Endodermal cell (in vitro differentiated cells): ENCODE measurements around the gene CABLES2. TPM values are rescaled to one million over a fixed set of nuclear protein-coding genes. Genes with fewer than 3 reads are reported as not detected.

Experiments used
- DNase-seq: peaks from one replicate; pipeline ENCODE4 v3.0.0-alpha.2; 2017
- H3K27ac ChIP-seq: 2 replicates; pipeline ENCODE4 v1.5.1; 2013; ENCODE audit warnings: mild to moderate bottlenecking, low read depth, low read length, moderate library complexity
- H3K27me3 ChIP-seq: 2 replicates; pipeline ENCODE4 v1.6.1; 2013; ENCODE audit warnings: mild to moderate bottlenecking, low read length, moderate library complexity; ENCODE audit not compliant: insufficient read depth, control insufficient read depth, poor library complexity, severe bottlenecking
- H3K36me3 ChIP-seq: 2 replicates; pipeline ENCODE4 v1.7.0; 2013; ENCODE audit warnings: mild to moderate bottlenecking, low read length, moderate library complexity; ENCODE audit not compliant: control insufficient read depth, insufficient read depth
- H3K4me1 ChIP-seq: one replicate; pipeline ENCODE4 v1.7.0; 2013; ENCODE audit warnings: low read length; ENCODE audit not compliant: control insufficient read depth, insufficient read depth
- H3K4me3 ChIP-seq: 2 replicates; pipeline ENCODE4 v1.5.1; 2013; ENCODE audit warnings: mild to moderate bottlenecking, low read length, moderate library complexity
- H3K9ac ChIP-seq: 2 replicates; pipeline ENCODE4 v1.6.1; 2013; ENCODE audit warnings: mild to moderate bottlenecking, low read length, moderate library complexity; ENCODE audit not compliant: poor library complexity, severe bottlenecking; ENCODE audit errors: extremely low read depth
- H3K9me3 ChIP-seq: 2 replicates; pipeline ENCODE4 v1.6.1; 2013; ENCODE audit warnings: mild to moderate bottlenecking, low read length, moderate library complexity; ENCODE audit not compliant: control insufficient read depth
- H3K27ac Mint-ChIP-seq: 2 replicates; pipeline ENCODE4 v1.8.0; 2020; ENCODE audit warnings: mixed read lengths
- H3K27me3 Mint-ChIP-seq: 2 replicates; pipeline ENCODE4 v1.8.0; 2021; ENCODE audit warnings: mild to moderate bottlenecking, mixed read lengths; ENCODE audit not compliant: insufficient read depth
- H3K36me3 Mint-ChIP-seq: 2 replicates; pipeline ENCODE4 v1.8.0; 2020; ENCODE audit warnings: low read depth, mixed read lengths
- H3K4me1 Mint-ChIP-seq: 2 replicates; pipeline ENCODE4 v1.8.0; 2020; ENCODE audit warnings: mixed read lengths
- H3K4me3 Mint-ChIP-seq: 2 replicates; pipeline ENCODE4 v1.8.0; 2020; ENCODE audit warnings: mild to moderate bottlenecking, moderate library complexity, mixed read lengths
- H3K9me3 Mint-ChIP-seq: 2 replicates; pipeline ENCODE4 v1.8.0; 2020; ENCODE audit warnings: mild to moderate bottlenecking, mixed read lengths
- CTCF ChIP-seq: fragments of 200-600 bp; sonication (generic); conservative IDR thresholded peaks from 2 replicates; pipeline ENCODE4 v1.5.0; 2021; ENCODE audit warnings: antibody characterized with exemption, mild to moderate bottlenecking
- WGBS, 2 experiments: methylation state at CpG; one replicate each; pipeline versions ENCODE4 v1.1.5 to v1.1.7; 2013; ENCODE audit warnings: missing lambda C conversion rate in 2 of 2, mixed read lengths in 1 of 2; ENCODE audit not compliant: insufficient coverage in 1 of 2, insufficient read length in 1 of 2; 5-methylcytosine and 5-hydroxymethylcytosine counted together
- total RNA-seq, 2 donors: library from RNA; stranded (reverse); fragmentation: NEBNext Ultra II Directional in 1 of 2; extraction: Animal tissue kit (Norgen Biotek cat#: 25700) in 1 of 2; gene quantifications; 2 replicates in 1 of 2; 3 replicates in 1 of 2; pipeline ENCODE4 v1.2.1, GENCODE V29; 2021

Gene CABLES2
- total RNA-seq, 2 donors from 2014 or later, result 10.4 to 15.6 TPM

GRCh38 chr20:62387933-62388635, 19.0 kb downstream of the CABLES2 start:
- TF ChIP-seq CTCF, result no peak
- Histone ChIP-seq H3K9me3 (no peaks in the 10 kb centered on the region), H3K36me3 (peaks cover 33% of the 10 kb centered on the region), H3K4me1 (no peaks in the 10 kb centered on the region), H3K27me3 (no peaks in the 10 kb centered on the region), H3K9ac (peak overlapping the region; percentile 91), H3K27ac (no peak overlapping the region), H3K4me3 (peak overlapping the region; percentile 100)
- H3K4me3 Mint-ChIP-seq, result peak overlapping the region; percentile 94
- H3K27ac Mint-ChIP-seq, result peak overlapping the region; percentile 92
- H3K4me1 Mint-ChIP-seq, result peaks cover 20% of the 10 kb centered on the region
- no peaks in the 10 kb centered on the region for H3K9me3 Mint-ChIP-seq
- no peak for DNase-seq
- no peaks in the 10 kb centered on the region for H3K27me3 Mint-ChIP-seq
- H3K36me3 Mint-ChIP-seq, result peaks cover 31% of the 10 kb centered on the region
- 87 to 91% methylated on average over 13 to 20 of the region's 20 CpGs for WGBS, 2 experiments

GRCh38 chr20:62387219-62387913, 19.7 kb downstream of the CABLES2 start:
- H3K27ac ChIP-seq, result no peak overlapping the region
- H3K9me3 Mint-ChIP-seq, result no peaks in the 10 kb centered on the region
- WGBS, 2 experiments, result 4 to 9% methylated on average over 23 to 47 of the region's 47 CpGs
- no peaks in the 10 kb centered on the region for H3K27me3 ChIP-seq
- H3K9ac ChIP-seq, result peak overlapping the region; percentile 91
- peak overlapping the region; percentile 100 for H3K4me3 ChIP-seq
- no peaks in the 10 kb centered on the region for H3K9me3 ChIP-seq
- TF ChIP-seq CTCF, result no peak
- DNase-seq, result no peak
- peaks cover 34% of the 10 kb centered on the region for H3K36me3 Mint-ChIP-seq
- H3K4me3 Mint-ChIP-seq, result peak overlapping the region; percentile 94
- no peaks in the 10 kb centered on the region for H3K4me1 ChIP-seq
- H3K27ac Mint-ChIP-seq, result peak overlapping the region; percentile 92
- peaks cover 22% of the 10 kb centered on the region for H3K4me1 Mint-ChIP-seq
- no peaks in the 10 kb centered on the region for H3K27me3 Mint-ChIP-seq
- H3K36me3 ChIP-seq, result peaks cover 34% of the 10 kb centered on the region

GRCh38 chr20:62386383-62387218, 20.5 kb downstream of the CABLES2 start, which contains the start of gene RPS21:
TSS of gene RPS21 (plus strand) at chr20:62387103. CDS start at chr20:62387339, 236 bp downstream.
- H3K4me3 Mint-ChIP-seq, result peak within 1 kb of the TSS; percentile 94
- H3K27ac Mint-ChIP-seq, result peak within 1 kb of the TSS; percentile 92
- H3K27me3 Mint-ChIP-seq, result no peaks in the 10 kb centered on the region
- Histone ChIP-seq H3K27ac (peak within 1 kb of the TSS; percentile 5), H3K9ac (peak within 1 kb of the TSS; percentile 91), H3K27me3 (no peaks in the 10 kb centered on the region), H3K4me3 (peak within 1 kb of the TSS; percentile 100), H3K36me3 (peaks cover 42% of the 10 kb centered on the region), H3K4me1 (no peaks in the 10 kb centered on the region), H3K9me3 (no peaks in the 10 kb centered on the region)
- WGBS, 2 experiments, result 0 to 1% methylated on average over 46 to 83 of the region's 83 CpGs
- peak; percentile 96 for DNase-seq
- H3K4me1 Mint-ChIP-seq, result peaks cover 22% of the 10 kb centered on the region
- H3K36me3 Mint-ChIP-seq, result peaks cover 42% of the 10 kb centered on the region
- H3K9me3 Mint-ChIP-seq, result peaks cover 5% of the 10 kb centered on the region
- no peak for TF ChIP-seq CTCF
